Caco-2 (cell line): ENCODE data around the gene SAMM50. TPM values are rescaled to one million over a fixed set of nuclear protein-coding genes. Genes with fewer than 3 reads are reported as not detected.

Experiments used
- BruUV-seq: library from RNA; stranded (reverse); fragments of 400-500 nt; replicated peaks from 2 replicates; lab custom pipeline; 2021; lab: Mats Ljungman, UMichigan
- CTCF ChIA-PET: fragments of 300-600 bp; sonication (Branson Sonifier 250); formaldehyde crosslinking; loops from one replicate; lab custom pipeline; 2022; ENCODE audit warnings: antibody characterized with exemption; lab: Charles Lee
- POLR2A ChIA-PET: fragments of 300-600 bp; sonication (Branson Sonifier 250); formaldehyde crosslinking; loops from one replicate; lab custom pipeline; 2022; ENCODE audit warnings: antibody characterized with exemption; lab: Charles Lee
- DNase-seq, 2 experiments: peaks; one replicate each; pipeline versions ENCODE4 v3.0.0 to v3.0.0-alpha.2; 2020 to 2022
- H3K27me3 ChIP-seq: replicated peaks from 2 replicates; pipeline ENCODE4 v1.6.0; 2011; ENCODE audit warnings: low read length; ENCODE audit not compliant: control insufficient read depth, insufficient read depth
- H3K36me3 ChIP-seq: 2 replicates; pipeline ENCODE4 v1.5.1; 2011; ENCODE audit warnings: low read length; ENCODE audit not compliant: control insufficient read depth, insufficient read depth
- H3K4me1 ChIP-seq: fragments of 250-450 bp; sonication (Bioruptor Pico); 2 replicates; pipeline ENCODE4 v1.5.1; 2020; ENCODE audit warnings: mild to moderate bottlenecking
- H3K4me3 ChIP-seq: 2 replicates; pipeline ENCODE4 v1.5.1; 2011; ENCODE audit warnings: low read depth, mild to moderate bottlenecking, control low read depth, low read length
- H3K9me3 ChIP-seq: fragments of 250-450 bp; sonication (Bioruptor Pico); 2 replicates; pipeline ENCODE4 v1.5.1; 2020; ENCODE audit warnings: mild to moderate bottlenecking, moderate library complexity
- H3K27ac Mint-ChIP-seq: one replicate; pipeline ENCODE4 v1.8.0; 2022; ENCODE audit warnings: mixed read lengths; ENCODE audit not compliant: unreplicated experiment
- H3K27me3 Mint-ChIP-seq: one replicate; pipeline ENCODE4 v1.8.0; 2022; ENCODE audit warnings: mixed read lengths; ENCODE audit not compliant: insufficient read depth, unreplicated experiment
- H3K36me3 Mint-ChIP-seq: one replicate; pipeline ENCODE4 v1.8.0; 2022; ENCODE audit warnings: mild to moderate bottlenecking, mixed read lengths; ENCODE audit not compliant: insufficient read depth, unreplicated experiment
- H3K4me1 Mint-ChIP-seq: one replicate; pipeline ENCODE4 v1.8.0; 2022; ENCODE audit warnings: low read depth, mixed read lengths; ENCODE audit not compliant: unreplicated experiment
- H3K4me3 Mint-ChIP-seq: one replicate; pipeline ENCODE4 v1.8.0; 2022; ENCODE audit warnings: mild to moderate bottlenecking, moderate library complexity, mixed read lengths; ENCODE audit not compliant: unreplicated experiment
- H3K9me3 Mint-ChIP-seq: one replicate; pipeline ENCODE4 v1.8.0; 2022; ENCODE audit warnings: mixed read lengths; ENCODE audit not compliant: unreplicated experiment
- intact Hi-C: fragments of 100-400 bp; cut with micrococcal nuclease; formaldehyde crosslinking; loops from one replicate; pipeline ENCODE4 v1.10.0; 2022; ENCODE audit not compliant: unreplicated experiment
- total RNA-seq: library from RNA; stranded (reverse); gene quantifications from 2 replicates; pipeline ENCODE4 v1.2.3, GENCODE V29; 2022
- TF ChIP-seq, protein P1 (sequence below), 2 experiments: fragments of 200-600 bp in 1 of 2; IDR thresholded peaks; 1 replicate in 1 of 2; 2 replicates in 1 of 2; pipeline versions ENCODE4 v1.5.1 to v1.8.0; 2011 to 2022; ENCODE audit warnings: antibody characterized with exemption in 1 of 2, control low read depth in 1 of 2, inconsistent platforms in 1 of 2, low read depth in 1 of 2, low read length in 1 of 2, mild to moderate bottlenecking in 1 of 2, moderate library complexity in 1 of 2; ENCODE audit not compliant: insufficient read depth in 1 of 2, severe bottlenecking in 1 of 2, unreplicated experiment in 1 of 2

The SAMM50 gene
- total RNA-seq, 1 experiment from 2014 or later = 66.4 TPM

DNA sequence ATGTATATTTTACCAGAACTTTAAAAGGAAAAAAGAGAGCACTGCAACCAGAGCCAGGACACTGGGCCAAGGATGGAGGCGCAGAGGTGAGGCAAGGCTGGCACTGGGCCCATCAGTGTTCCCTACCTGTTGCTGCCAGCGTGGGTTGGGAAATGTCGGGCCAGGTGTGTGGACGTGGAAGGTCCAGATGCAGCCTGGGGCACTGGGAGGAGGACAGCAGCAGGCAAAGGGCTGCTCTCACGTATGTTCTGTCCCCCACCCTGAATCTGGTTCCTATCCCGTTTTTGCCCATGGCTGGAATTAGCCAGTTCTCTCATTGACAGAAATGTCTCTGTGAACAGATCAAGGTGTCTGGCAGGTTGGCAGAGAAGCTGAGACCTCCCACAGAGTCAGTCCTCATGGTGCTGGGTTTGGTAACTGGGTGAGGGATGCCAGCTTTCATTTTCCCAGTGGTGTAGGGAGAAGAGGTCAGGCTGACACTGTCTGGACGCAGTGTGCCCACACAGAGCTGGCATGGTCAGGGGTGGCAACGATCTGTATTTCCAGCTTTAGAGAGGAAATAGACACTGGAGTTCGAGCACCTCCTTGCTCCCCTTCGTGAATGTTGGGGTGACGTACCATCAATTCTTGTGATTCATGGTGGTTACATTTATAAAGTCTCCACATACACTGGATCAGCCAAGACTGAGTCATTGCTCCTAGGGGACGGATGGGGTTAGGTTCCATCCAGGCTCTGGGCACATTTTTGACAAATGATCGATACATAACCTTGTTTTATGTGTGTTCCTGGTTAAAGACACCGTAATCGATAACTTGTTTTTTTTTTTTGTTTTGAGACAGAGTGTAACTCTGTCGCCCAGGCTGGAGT is 35.9 kb upstream of the SAMM50 start:
- no TSS peak for BruUV-seq
- ChIA-PET CTCF (no interaction called here), POLR2A (no interaction called here)
- peaks cover 10% of the 10 kb centered on the region for H3K36me3 Mint-ChIP-seq
- Histone ChIP-seq H3K9me3 (no peaks in the 10 kb centered on the region), H3K4me3 (no peak overlapping the region), H3K4me1 (peaks cover 8% of the 10 kb centered on the region), H3K36me3 (no peaks in the 10 kb centered on the region), H3K27me3 (no peaks in the 10 kb centered on the region; the same call in 1 of the 2 replicates)
- no peak for DNase-seq
- no peak overlapping the region for H3K4me3 Mint-ChIP-seq
- no peaks in the 10 kb centered on the region for H3K9me3 Mint-ChIP-seq
- H3K4me1 Mint-ChIP-seq = no peaks in the 10 kb centered on the region
- peaks cover 8% of the 10 kb centered on the region for H3K27me3 Mint-ChIP-seq
- TF ChIP-seq, protein P1, sequence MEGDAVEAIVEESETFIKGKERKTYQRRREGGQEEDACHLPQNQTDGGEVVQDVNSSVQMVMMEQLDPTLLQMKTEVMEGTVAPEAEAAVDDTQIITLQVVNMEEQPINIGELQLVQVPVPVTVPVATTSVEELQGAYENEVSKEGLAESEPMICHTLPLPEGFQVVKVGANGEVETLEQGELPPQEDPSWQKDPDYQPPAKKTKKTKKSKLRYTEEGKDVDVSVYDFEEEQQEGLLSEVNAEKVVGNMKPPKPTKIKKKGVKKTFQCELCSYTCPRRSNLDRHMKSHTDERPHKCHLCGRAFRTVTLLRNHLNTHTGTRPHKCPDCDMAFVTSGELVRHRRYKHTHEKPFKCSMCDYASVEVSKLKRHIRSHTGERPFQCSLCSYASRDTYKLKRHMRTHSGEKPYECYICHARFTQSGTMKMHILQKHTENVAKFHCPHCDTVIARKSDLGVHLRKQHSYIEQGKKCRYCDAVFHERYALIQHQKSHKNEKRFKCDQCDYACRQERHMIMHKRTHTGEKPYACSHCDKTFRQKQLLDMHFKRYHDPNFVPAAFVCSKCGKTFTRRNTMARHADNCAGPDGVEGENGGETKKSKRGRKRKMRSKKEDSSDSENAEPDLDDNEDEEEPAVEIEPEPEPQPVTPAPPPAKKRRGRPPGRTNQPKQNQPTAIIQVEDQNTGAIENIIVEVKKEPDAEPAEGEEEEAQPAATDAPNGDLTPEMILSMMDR (IDR thresholded peaks at IDR 0.05; ENCODE audit: insufficient read depth in 1 of 2, low read depth in 1 of 2, low read length in 1 of 2, severe bottlenecking in 1 of 2, unreplicated experiment in 1 of 2) = no peak
- intact Hi-C loops = no loop called here
- H3K27ac Mint-ChIP-seq = no peak overlapping the region

DNA sequence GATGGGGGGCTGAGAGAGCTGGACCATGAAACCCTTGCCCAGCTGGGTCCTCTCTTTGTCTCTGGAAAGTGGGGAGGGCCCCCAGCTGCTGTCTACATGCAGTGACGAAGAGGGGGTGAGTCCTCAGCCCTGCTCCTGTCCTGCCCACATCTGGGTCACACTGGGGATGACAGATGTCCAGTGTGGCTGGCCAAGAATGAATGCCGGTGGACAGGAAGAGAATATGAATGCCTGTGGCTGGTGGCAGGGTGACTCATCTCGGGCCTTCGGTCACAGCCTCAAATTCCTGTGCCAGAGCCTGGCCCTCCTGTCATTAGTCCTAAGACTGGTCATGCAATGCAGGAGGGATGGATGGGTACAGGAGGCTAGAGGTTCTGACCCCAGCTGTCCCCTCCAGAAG is 33.9 kb upstream of the SAMM50 start:
- no TSS peak for BruUV-seq
- DNase-seq = no peak
- no peaks in the 10 kb centered on the region for H3K36me3 ChIP-seq
- H3K4me3 ChIP-seq = no peak overlapping the region
- no peak overlapping the region for H3K4me3 Mint-ChIP-seq
- intact Hi-C loops = no loop called here
- H3K36me3 Mint-ChIP-seq = peaks cover 10% of the 10 kb centered on the region
- no peaks in the 10 kb centered on the region for H3K4me1 Mint-ChIP-seq
- no peak overlapping the region for H3K27ac Mint-ChIP-seq
- H3K27me3 Mint-ChIP-seq = peaks cover 8% of the 10 kb centered on the region
- H3K9me3 ChIP-seq = no peaks in the 10 kb centered on the region
- H3K9me3 Mint-ChIP-seq = no peaks in the 10 kb centered on the region
- H3K27me3 ChIP-seq = no peaks in the 10 kb centered on the region; the same call in 1 of the 2 replicates
- peaks cover 20% of the 10 kb centered on the region for H3K4me1 ChIP-seq
- ChIA-PET POLR2A (no interaction called here), CTCF (interaction anchor here (1.2 kb wide), 1 partner anchor 24 kb away, joined by 4 read pairs; no protein-coding TSS in a partner anchor)
- TF ChIP-seq, protein P1 (IDR thresholded peaks at IDR 0.05; ENCODE audit: insufficient read depth in 1 of 2, low read depth in 1 of 2, low read length in 1 of 2, severe bottlenecking in 1 of 2, unreplicated experiment in 1 of 2) = no peak

DNA sequence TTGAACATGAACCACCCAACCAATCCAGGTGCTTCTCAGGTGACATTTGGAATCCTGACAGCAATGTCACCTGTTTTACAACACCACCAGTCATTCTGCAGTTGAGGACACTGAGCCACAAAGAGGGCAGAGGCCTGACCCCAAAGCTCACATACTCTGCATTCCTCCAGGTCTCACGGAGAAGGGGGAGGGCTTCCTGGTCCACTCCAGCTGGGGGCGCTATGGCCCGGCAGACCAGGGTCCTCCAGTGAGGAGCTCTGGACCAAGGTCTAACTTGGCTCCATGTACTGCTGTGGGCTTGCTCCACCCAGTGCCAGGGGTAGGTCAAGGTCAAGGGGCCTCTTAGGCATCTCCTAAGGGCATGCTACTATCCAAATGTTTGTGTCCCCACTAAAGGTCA is 33.1 kb upstream of the SAMM50 start:
- no TSS peak for BruUV-seq
- Histone ChIP-seq H3K9me3 (no peaks in the 10 kb centered on the region), H3K4me3 (no peak overlapping the region), H3K27me3 (no peaks in the 10 kb centered on the region; the same call in 1 of the 2 replicates), H3K36me3 (0 out of 2 replicates have a peak, but pooled peaks cover 1% of the 10 kb centered on the region), H3K4me1 (peaks cover 20% of the 10 kb centered on the region)
- H3K27ac Mint-ChIP-seq = no peak overlapping the region
- H3K4me3 Mint-ChIP-seq = no peak overlapping the region
- ChIA-PET POLR2A (no interaction called here), CTCF (interaction anchor here (1.2 kb wide), 1 partner anchor 23 kb away, joined by 4 read pairs; no protein-coding TSS in a partner anchor)
- DNase-seq = peak in 1 of 2 experiments; percentile 10
- H3K4me1 Mint-ChIP-seq = no peaks in the 10 kb centered on the region
- TF ChIP-seq, protein P1 (IDR thresholded peaks at IDR 0.05; ENCODE audit: insufficient read depth in 1 of 2, low read depth in 1 of 2, low read length in 1 of 2, severe bottlenecking in 1 of 2, unreplicated experiment in 1 of 2) = peak in 1 of 2 experiments; percentile 7
- intact Hi-C loops = no loop called here
- peaks cover 10% of the 10 kb centered on the region for H3K36me3 Mint-ChIP-seq
- H3K9me3 Mint-ChIP-seq = no peaks in the 10 kb centered on the region
- peaks cover 8% of the 10 kb centered on the region for H3K27me3 Mint-ChIP-seq
